HCEC 1CT (cell line): ENCODE data around the gene SYNGR3.
"Not testable (repeated sequence)": the region's sequence is repeated elsewhere in the genome, so short reads cannot be mapped to it uniquely, and the experiment has no call there.

Source experiments
- DNase-seq: peaks from one replicate; pipeline ENCODE4 v3.0.0-alpha.2; 2017

Gene SYNGR3

DNA sequence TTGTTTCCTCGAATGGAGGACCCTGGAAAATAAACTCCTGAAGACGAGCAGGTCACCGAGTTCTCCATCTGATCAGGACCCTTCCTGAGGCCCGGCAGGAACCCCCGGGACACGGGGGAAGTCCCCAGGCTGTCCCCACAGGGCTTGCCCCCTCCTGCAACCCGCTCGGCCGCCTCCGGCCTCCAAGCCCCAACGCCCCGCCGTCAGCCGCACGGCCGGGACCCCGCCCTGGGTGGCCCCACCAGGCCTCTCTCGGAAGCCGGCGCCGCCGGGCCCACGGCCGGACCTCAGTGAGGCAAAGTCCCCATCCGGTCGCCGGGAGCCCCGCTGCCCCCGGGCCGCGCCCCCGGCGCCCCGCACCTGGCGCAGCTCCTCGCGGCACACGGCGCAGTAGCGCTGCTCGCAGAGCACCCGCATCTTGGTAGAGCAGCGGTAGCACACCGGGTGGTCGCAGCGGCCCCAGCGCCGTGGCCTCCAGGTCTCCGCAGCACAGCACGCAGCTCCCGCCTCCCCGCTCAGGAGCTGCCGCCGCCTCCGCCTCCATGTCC lies 19.5 kb downstream of the SYNGR3 start:
- DNase-seq = no peak

DNA sequence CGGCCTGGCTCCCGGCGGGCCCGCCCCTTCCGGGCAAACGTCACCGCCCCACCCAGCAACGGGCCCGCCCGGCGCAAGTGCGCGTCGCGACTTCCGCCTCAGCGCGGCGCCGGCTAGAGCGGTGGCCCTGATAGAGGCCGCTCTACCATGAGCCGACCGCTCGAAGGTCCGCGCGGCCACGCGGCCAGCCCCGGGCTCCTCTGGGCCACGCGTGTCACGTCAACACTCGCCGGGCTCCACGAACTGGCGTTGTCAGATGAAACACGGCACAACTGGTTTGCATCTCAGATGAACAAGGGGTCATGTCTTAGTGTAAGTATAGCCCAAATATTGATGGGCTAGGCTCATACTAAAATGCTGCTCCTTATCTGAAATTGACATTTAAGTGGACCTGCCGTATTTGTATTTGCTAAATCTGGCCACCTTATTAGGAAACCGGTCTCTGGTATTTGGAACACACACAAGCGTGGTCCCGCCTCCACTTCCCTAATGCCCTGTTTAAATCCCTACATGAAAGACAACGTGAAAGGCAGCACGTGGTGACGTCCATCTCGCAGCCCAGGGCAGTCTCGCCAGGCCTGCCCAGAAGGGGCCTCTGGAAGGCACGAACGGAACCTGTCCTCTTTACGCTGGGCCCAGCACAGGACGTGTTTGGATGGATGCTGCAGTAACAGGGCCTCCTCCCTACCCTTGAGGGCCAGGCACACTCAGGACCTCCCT lies 20.2 kb downstream of the SYNGR3 start, which contains the start of gene ZNF598:
Gene ZNF598 (minus strand): TSS at position 31 of the 720 bp plus-strand sequence.
- DNase-seq = peak; percentile 88

DNA sequence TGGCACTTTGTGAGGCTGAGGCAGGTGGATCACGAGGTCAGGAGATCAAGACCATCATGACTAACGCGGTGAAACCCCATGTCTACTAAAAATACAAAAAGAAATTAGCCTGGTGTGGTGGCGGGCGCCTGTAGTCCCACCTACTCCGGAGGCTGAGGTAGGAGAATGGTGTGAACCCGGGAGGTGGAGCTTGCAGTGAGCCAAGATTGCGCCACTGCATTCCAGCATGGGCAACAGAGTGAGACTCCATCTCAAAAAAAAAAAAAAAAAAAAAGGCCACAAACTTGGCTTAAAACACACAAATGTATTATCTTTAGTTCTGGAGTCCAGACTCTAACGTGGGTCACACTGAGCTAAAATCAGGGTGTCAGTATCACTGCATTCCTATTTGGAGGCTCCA lies 22.0 kb downstream of the SYNGR3 start:
- not testable (repeated sequence) for DNase-seq

GRCh38 chr16:2013527-2013926 lies 23.8 kb downstream of the SYNGR3 start:
- no peak for DNase-seq

- DNase-seq = peak; percentile 87
Observed at GRCh38 chr16:2015117-2015946, 25.6 kb downstream of the SYNGR3 start.

DNA sequence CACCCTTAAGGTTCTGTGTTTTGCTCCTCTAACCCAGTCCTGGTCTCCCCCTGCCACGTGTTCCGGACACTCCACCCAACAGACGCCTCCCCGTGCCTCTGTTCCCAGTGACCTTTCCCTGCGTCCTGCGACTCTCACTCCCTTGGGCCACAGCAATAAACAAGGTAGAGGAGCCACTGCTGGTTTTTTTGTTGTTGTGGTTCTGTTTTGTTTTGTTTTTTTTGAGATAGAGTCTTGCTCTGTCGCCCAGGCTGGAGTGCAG lies 26.1 kb downstream of the SYNGR3 start:
- DNase-seq = no peak

GRCh38 chr16:2016407-2016922 lies 26.7 kb downstream of the SYNGR3 start:
- DNase-seq = no peak

- DNase-seq = no peak
Observed at GRCh38 chr16:2019518-2019920, 29.7 kb downstream of the SYNGR3 start, which contains the start of gene NPW. TSS of gene NPW (plus strand) at chr16:2019785.

GRCh38 chr16:2019921-2020831 lies 30.4 kb downstream of the SYNGR3 start:
- DNase-seq = no peak

DNA sequence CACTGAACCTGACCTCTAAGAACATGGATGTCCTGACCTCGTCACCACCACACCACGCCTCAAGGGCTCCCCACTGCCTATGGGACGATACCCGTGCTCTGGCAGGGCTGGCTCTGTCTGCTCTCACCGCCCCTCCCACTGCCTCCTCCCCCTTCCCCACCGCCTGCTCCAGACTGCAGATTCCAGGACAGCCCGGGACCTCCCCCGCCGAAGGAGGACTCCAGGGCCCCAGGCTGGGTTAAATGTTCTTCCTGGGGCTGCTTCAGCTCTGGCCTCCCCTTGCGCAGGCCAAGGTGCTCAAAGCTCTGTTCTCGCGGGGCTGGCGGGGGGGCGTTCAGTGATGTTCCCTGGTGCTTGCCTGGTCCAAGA lies 32.9 kb downstream of the SYNGR3 start:
- no peak for DNase-seq

GRCh38 chr16:2023092-2024031 lies 33.6 kb downstream of the SYNGR3 start:
- peak; percentile 75 for DNase-seq

DNA sequence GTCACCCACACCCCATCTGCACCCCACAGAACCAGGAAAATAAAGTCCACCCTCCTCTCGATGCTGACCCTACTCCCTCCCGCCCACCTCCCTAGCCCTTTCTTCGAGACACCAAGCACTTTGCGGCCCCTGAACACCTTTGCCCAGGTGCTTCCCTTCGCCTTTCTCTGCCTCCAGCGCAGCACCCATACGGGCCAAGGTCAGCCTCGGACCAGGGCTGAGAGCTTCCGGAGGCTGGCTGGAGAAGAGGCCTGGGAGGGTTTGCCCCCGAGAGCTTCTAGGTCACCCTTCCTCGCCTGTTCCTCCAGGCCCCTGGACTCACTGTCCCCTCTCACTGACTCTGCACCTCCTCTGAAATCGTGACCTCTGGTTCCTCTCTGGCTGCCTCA lies 34.3 kb downstream of the SYNGR3 start:
- no peak for DNase-seq

GRCh38 chr16:2025251-2025650 lies 35.5 kb downstream of the SYNGR3 start:
- DNase-seq = no peak

DNA sequence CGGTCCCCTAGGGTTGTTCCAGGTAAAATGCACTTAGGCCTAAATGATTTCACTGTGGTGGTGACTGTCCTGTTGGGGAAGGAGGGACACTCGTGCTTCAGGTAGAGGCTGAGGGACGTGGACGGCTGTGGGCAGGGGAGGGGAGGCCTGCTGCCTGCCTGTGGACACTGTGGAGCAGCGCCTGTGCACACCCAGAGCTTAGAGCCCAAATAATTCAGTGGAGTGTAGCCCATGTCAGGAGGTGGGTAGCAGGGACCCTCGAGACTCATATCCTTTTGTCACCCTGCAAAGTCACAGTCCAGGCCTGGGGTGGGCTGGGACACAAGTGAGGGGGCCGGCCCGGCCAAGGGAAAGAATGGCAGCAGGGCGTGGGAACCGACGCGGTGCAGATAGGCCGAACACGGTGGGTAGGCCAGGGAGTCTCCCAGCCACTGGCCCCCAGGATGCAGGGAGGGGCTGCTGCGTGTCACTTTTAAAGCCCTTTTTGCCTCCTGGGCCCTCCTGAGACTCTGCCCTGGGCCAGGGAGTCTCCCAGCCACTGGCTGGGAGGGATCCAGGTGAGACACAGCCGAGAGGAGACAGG lies 36.2 kb downstream of the SYNGR3 start:
- no peak for DNase-seq

DNA sequence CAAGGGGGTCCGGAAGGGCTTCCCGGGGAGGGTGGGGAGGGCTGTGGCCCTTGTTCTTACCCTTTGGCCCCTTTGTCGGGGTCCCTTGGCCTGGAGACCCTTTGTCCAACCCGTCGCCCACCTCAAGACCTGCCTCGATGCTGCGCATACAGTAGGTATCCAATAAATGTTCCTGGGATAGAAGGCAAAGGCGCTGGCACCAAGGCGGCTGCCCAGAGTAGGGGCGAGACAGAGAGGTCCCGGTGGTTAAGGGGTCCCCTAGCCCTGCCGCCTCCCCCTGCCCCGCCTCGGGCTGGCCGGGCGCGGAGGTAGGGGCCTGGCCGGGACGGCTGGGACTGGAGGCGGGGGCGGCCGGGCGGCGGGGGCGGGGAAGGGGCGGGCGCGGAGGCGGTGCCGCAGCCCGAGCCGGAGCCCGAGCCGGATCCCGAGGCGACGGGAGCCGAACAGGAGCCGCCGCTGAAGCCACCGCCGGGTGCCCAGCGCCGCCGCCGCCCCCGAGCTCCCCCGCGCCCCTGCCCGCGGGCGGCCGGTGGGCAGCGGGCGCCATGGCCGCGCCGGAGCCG lies 36.8 kb downstream of the SYNGR3 start, which contains the start of gene NHERF2:
Gene NHERF2 (plus strand): TSS at position 442 of the 563 bp plus-strand sequence. CDS start 104 bp downstream, at position 546.
- DNase-seq = no peak

- DNase-seq = peak; percentile 49
Observed at GRCh38 chr16:2027024-2028010, 37.5 kb downstream of the SYNGR3 start.

- no peak for DNase-seq
Observed at GRCh38 chr16:2028146-2028545, 38.4 kb downstream of the SYNGR3 start.

DNA sequence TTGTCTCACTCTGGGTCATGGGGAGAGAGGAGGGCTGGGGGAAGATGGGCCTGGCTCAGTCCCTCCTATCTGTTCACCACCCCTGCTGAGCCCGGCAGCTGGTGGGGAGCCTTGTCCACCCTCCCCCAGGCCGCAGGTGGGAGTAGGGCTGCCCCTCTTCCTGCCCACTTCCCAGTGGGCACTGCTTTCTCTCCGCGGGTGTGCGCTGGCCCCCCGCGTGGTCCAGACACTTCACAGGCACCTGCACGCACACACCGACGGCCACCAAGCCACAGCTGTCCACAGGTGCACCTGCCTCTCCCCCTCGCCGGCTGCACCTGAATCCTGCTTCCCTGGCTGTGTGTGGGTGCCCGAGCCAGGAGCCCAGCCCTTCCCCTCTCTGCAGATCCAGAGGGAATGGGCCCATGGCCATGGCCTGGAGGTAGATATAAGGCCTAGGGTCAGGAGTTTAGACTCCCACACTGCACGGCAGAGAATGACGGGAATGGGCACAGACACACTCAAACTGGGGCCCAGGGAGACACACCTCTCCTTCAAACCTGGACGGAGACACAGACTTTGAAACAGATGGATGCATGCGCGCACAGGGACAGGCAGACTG lies 39.0 kb downstream of the SYNGR3 start:
- no peak for DNase-seq

- DNase-seq = no peak
Observed at GRCh38 chr16:2029350-2029749, 39.6 kb downstream of the SYNGR3 start.
